Measurements from ENCODE around the gene LRRC7.
"Not testable (repeated sequence)": the region's sequence is repeated elsewhere in the genome, so short reads cannot be mapped to it uniquely, and the experiment has no call there.

Gene LRRC7

DNA sequence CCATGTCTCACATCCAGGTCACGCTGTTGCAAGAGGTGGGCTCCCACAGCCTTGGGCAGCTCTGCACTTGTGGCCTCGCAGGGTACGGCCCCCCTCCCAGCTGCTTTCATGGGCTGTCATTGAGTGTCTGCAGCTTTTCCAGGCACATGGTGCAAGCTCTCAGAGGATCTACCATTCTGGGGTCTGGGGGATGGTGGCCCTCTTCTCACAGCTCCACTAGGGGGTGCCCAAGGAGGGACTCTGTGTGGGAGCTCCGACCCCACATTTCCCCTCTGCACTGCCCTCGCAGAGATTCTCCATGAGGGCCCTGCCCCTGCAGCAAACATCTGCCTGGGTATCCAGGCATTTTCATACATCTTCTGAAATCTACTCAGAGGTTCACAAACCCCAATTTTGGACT, 219.4 kb downstream of the LRRC7 start:
- DNase-seq = no peak

- no peak for DNase-seq
Measured at GRCh38 chr1:69791311-69791710, 223.6 kb downstream of the LRRC7 start.

DNA sequence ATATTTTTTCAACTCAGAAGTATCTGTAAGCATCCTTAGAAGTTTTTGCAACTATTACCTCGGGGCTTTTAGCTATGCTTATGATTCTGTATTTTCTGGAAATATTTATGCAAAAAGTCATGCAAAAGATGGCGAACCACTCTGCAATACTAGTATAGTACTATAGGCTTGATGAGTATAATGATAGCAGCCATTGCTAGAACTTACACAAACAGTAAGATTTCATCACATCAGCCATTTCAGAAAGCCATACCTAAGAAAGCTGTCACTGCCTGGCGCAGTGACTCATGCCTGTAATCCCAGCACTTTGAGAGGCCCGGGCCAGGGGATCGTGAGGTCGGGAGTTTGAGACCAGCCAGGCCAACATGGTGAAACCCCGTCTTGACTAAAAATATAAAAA, 227.1 kb downstream of the LRRC7 start:
- DNase-seq = no peak

- no peak for DNase-seq
Measured at GRCh38 chr1:69814926-69815325, 247.2 kb downstream of the LRRC7 start.

- no peak for DNase-seq
Measured at GRCh38 chr1:69824932-69825331, 257.2 kb downstream of the LRRC7 start.

GRCh38 chr1:69827732-69828131, 260.0 kb downstream of the LRRC7 start:
- no peak for DNase-seq

GRCh38 chr1:69833536-69833935, 265.8 kb downstream of the LRRC7 start:
- no peak for DNase-seq

- no peak for DNase-seq
Measured at GRCh38 chr1:69834336-69834735, 266.6 kb downstream of the LRRC7 start.

- DNase-seq = no peak
Measured at GRCh38 chr1:69835955-69836354, 268.2 kb downstream of the LRRC7 start.

- no peak for DNase-seq
Measured at GRCh38 chr1:69836971-69837636, 269.4 kb downstream of the LRRC7 start.

GRCh38 chr1:69842326-69842725, 274.6 kb downstream of the LRRC7 start:
- DNase-seq = no peak

DNA sequence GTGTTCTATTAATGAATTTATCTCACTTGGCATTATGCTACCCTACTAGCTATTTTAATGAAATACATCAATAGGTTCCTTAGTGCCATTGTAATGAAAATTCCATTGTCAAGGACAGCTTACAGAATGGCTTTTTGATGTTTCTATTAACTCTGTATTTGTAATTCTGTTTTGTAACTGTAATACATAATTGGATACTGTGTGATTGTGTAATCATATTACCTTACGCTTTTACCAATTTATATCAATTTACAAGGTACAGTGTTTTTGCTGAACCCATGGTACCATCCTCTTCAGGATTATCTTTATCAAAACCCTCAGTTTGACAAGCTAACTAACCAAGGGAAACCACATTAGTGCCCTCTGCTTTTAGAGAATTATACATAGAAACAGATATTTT, 277.9 kb downstream of the LRRC7 start:
- no peak for DNase-seq

- no peak for DNase-seq
Measured at GRCh38 chr1:69846267-69846666, 278.5 kb downstream of the LRRC7 start.

DNA sequence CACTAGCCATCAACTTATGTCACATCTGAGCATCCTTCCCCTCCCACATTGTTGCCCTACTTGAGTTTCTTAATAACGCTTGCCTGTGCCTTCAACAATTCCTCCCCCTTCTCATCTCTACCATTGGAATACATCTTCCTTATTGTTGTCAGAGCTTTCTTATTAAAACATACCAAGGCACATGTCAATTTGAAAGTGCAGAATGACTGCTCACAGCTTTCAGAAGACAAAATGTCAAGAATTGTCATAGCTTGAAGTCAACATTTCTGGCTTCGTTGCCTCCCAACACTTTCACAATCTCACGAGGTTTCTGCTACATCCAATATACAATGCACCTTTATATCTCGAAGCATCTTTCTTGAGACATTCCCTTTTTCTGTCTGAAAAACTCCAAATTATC, 279.9 kb downstream of the LRRC7 start:
- no peak for DNase-seq

DNA sequence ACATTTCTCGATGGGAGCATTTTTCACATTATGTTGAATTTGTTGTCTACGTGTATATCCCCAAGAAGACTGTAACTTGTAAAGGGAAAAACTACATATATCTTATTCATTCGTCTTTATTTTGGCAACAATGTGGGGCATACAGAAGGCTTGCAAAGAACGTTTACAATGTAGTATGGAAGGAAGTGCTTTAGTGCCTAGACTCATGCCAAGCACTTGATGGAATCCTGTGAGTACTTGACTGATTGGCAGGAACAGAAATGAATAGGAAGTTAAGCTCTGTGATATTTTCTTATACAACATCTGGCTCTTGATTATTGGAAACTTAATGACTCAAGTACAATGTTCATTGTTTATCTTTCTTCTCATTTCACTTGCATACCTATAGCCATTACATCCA, 284.4 kb downstream of the LRRC7 start:
- no peak for DNase-seq

DNA sequence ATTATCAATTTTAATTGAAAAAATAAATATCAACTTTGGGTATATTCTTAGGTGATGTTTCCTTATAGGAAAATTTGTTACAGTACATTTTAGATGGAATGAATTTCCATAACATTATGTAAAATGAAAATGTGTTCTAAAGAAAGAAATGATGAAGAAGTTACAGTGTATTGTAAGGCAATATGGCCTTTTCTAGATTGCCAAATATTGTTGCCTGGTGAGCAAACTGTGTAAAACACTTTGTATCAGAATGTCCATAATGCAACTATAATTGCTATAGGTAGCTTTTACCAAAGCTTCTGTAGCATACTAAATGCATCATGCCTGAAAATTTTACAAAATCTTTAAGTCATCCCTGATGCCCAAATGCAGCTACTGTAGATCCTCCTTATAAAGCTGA, 285.0 kb downstream of the LRRC7 start:
- no peak for DNase-seq

- no peak for DNase-seq
Measured at GRCh38 chr1:69858534-69858933, 290.8 kb downstream of the LRRC7 start.

GRCh38 chr1:69861641-69862040, 293.9 kb downstream of the LRRC7 start:
- no peak for DNase-seq

GRCh38 chr1:69862906-69863305, 295.2 kb downstream of the LRRC7 start:
- no peak for DNase-seq

GRCh38 chr1:69863704-69864103, 296.0 kb downstream of the LRRC7 start:
- no peak for DNase-seq

DNA sequence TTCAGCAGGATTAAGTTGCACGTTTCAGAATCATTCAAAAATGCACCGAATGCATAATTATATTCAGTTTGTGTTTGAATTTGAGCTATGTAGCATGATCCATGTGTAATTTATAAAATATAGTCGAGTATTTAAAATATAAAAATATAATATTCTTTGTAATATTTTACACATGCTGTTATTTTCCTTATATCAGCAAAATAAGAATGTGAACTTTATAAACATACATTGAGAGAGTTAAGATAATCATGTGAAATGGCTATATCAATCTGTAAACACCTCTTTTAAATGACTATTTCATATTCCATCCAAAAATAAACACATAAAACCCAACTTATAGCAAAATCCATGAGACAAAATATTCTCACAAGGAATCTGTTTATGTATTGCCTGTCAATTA, 303.7 kb downstream of the LRRC7 start:
- no peak for DNase-seq

GRCh38 chr1:69878338-69878737, 310.6 kb downstream of the LRRC7 start:
- no peak for DNase-seq

DNA sequence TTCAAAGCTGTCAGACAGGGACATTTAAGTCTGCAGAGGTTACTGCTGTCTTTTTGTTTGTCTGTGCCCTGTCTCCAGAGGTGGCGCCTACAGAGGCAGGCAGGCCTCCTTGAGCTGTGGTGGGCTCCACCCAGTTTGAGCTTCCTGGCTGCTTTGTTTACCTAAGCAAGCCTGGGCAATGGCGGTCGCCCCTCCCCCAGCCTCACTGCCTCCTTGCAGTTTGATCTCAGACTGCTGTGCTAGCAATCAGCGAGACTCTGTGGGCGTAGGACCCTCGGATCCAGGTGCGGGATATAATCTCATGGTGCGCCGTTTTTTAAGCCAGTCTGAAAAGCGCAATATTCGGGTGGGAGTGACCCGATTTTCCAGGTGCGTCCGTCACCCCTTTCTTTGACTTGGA, 320.3 kb downstream of the LRRC7 start:
- DNase-seq = not testable (repeated sequence)

DNA sequence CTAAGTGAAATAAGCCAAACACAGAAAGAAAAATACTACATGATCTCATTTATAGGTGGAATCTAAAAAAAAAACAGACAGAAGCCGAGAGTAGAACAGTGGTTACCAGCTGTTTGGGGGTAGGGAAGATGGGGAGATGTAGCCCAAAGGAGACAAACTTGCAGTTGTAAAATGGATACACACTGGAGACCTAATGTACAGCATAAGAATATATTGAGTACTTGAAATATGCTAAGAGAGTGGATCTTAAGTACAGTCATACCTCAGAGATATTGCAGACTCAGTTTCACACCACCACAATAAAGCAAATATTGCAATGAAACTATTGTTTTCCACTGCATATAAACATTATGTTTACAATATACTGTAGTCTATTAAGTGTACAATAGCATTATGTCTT, 320.9 kb downstream of the LRRC7 start:
- no peak for DNase-seq

DNA sequence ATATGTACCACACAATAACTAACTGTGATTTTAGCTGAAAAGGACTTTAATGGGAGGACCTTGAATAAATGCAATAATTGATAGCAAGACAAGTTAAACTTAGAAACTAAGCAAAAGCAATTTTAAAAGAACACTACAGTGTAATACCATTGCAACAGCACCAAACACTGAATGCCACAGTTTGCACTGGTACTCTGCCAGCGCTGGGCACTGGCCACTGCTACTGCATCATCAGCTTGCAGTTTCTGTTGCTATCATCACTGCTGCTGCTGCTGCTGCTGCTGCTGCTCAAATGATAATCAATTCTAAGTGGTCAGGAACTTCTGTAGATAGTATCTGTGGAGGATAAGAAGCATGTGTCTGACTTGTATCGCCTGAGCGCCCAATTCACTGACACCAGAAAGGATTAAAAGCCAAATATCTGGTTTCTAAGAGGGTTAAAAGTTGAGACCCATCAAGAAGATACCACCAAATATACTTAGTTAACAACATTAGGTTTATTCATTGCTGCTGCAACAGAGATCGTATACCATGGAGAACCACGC, 330.8 kb downstream of the LRRC7 start:
- no peak for DNase-seq
